SKM-1 (cell line): Measurements from ENCODE around the gene ASB13.

ENCODE experiments used
- DNase-seq: peaks from one replicate; lab custom pipeline; 2025; ENCODE audit not compliant: unreplicated experiment; lab: John Stamatoyannopoulos, UW

ASB13 gene

GRCh38 chr10:5648494-5649457 is 17.6 kb downstream of the ASB13 start:
- DNase-seq = no peak

DNA sequence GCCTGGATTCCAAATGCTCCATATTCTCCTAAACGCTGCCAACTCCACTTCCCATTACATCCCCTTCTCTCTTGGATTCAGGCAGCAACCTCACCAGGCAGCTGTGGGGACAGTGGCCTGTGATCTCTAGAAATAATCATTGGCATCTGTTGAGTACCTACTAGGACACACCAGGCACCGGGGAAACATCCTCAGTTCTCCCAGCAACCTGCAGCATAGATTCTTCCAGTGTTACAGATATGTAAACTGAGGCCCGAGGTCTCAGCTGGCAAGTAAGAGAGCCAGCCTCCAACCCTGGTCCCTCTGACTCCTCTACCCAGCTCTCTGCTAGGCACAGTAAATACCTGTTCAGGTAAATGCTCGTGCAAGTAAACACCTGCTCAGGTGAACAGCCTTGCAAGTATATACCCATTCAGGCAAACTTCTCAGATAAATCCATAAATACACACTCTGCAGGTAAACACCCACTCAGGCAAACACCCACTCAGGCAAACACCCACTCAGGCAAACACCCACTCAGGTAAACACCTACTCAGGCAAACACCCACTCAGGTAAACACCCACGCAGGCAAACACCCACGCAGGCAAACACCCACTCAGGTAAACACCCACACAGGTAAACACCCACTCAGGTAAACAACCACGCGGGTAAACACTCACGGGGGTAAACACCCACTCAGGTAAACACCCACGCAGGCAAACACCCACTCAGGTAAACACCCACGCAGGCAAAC is 18.7 kb downstream of the ASB13 start:
- no peak for DNase-seq

GRCh38 chr10:5645944-5646617 is 20.3 kb downstream of the ASB13 start:
- DNase-seq = no peak

DNA sequence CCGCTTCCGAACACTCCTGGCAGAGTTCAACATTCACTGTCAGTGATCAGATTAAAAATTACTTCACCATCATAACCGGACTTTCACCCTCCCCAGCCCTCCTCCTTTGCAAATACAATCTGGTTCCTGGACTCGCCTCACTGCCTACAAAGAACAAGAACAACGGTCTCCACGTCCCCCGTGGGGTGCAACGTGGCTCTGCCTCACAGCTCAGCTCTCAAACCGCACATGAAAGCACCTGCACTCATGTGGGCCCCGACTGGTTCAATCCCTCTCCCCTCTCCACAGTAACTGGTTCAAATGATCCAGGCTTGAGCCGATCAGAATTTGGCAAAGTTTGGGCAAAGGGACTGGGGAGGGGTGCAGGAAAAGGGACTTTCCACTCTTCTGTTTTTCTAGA is 21.0 kb downstream of the ASB13 start:
- DNase-seq = no peak

DNA sequence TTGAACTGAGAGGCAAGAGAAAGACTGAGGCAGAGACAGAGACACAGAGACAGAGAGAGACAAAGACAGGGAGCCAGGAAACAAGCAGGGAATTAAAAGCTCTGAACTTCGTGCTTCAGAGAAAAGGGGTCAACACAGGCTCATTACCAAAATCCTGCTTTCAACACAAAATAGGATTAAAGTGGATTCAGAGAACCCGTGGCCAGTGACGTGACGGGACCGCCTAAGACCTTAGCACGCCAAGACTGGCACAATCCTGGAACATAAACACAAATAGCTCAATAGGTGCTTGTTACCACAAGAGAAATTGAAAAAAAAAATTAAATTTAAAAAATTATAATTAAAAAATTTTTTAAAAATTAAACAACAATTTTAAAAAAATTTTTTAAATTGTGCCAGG is 21.5 kb downstream of the ASB13 start:
- no peak for DNase-seq

GRCh38 chr10:5643346-5644067 is 22.9 kb downstream of the ASB13 start:
- no peak for DNase-seq

DNA sequence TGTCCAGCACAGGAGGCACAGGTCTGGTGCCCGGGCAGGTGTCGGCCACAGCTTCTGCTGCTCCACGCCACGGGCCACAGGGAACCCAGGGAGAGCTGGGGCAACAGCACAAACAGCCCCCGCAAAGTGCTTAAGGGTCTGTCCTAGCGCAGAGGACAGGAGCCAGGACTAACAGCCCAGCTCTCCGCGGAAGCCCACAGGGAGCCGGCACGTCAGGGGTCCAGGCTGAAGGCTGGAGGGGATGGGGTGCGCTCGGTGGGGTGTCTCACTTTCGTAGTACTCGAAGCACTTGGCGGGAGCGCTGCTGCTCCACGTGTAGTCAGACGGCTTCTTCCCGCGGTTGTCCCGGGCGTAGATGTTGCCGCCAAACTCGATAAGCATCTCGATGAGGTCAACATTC is 24.9 kb downstream of the ASB13 start:
- DNase-seq = no peak

DNA sequence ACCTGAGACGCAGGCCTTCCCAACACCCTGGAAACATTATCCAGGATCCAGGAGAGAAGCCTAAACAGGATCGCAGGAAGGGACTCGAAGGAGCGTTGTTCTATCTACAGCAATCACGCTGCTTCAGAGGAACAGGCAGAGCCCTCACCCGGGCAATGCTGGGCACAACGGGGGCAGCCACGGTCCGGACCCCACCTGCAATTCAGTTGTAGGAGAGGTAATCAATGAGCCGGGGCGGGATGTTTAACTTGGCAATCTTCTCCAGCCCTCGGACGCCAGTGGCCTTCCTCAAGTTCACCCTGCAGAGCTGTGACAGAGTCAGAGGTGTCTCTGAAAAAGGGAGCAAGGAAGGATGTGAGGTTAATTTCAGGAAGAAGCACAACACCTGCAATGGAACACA is 25.9 kb downstream of the ASB13 start:
- no peak for DNase-seq

GRCh38 chr10:5640036-5640435 is 26.4 kb downstream of the ASB13 start:
- no peak for DNase-seq

- no peak for DNase-seq
Measured at GRCh38 chr10:5639066-5639465, 27.3 kb downstream of the ASB13 start.

GRCh38 chr10:5638494-5638893 is 27.9 kb downstream of the ASB13 start:
- no peak for DNase-seq

DNA sequence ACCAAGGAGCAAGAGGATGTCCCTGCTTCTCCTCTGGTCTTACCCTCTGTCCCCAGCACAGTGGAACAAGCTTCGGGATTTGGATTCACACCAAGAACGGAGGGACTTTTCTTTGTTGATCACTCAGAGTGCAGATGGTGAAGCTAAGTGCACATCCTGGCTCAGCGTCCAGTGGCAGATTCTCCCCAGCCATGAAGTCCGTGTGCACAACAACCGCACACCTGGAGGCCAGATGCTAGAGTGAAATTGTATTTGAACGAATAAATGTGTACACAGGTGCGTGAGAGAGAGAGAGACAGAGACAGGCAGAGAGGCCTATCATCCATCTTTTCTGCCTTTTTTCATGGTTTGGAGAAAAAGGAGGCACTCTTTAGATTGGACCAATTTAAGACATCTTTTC is 31.5 kb downstream of the ASB13 start:
- DNase-seq = no peak

DNA sequence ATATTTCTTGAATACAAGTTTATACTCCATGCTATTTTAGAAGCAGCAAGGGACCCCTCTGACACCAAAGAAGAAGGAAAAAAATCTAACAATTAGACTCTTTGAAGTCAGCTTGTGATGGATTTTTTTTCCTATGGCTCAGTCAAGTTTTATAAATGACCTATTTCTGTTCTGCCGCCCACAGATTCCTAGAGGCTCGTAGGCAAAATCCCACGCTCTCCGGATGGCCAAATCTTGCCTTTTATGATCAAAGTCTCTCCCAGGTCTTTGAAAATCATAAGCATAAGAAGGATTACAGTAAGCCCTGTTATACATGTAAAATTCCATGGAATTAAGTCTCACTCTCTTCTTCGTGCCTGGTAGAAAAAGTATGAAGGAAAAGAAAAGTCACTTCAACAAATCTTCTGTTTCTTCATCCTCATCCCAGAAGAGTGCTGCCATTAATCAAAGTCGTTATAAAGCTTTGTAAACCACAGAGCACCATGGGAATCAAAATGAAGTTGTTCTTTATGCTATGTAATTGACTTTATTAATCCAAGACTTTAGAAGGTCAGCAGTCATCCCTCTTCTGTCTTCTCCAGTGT is 33.1 kb downstream of the ASB13 start:
- no peak for DNase-seq

DNA sequence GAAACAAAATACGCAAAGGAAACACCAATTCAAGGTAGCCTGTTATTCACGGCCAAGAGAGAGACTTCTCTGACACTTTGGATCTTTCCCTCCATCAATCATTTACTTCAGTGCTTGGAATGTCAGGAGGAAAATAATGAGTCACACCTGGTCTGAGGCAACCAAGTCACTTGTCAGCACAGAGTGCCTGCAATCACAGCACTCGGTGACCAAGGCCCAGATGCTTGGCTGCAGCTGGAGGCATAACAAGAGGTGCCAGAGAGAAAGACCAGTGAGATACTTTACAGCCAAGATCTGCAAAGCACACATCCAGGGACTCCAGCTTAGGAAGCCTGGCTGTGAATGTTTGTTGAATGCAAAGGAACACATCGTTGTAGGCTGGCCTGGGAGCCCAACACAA is 33.9 kb downstream of the ASB13 start:
- DNase-seq = no peak

DNA sequence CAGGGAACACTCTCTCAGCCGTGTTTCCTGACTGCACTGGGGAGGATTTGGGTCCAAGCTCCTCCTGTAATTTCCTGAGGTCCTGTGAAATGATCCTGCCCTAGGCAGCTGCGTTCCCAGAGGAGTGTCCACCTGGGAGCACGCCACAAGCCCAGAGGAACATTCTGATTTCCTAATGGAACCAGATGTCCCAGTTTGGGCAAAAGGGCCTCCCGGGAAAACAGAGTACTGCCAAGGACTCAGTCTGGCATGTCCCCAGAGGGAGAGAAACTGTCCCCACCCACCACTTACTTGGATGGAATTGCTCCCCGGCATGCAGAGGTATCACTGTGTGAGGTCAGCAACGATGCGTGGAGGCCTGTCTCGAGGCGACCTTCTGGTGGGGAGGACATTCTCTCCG is 34.5 kb downstream of the ASB13 start:
- no peak for DNase-seq

GRCh38 chr10:5630112-5630436 is 36.3 kb downstream of the ASB13 start:
- DNase-seq = no peak

- no peak for DNase-seq
Measured at GRCh38 chr10:5629303-5630111, 36.9 kb downstream of the ASB13 start.

DNA sequence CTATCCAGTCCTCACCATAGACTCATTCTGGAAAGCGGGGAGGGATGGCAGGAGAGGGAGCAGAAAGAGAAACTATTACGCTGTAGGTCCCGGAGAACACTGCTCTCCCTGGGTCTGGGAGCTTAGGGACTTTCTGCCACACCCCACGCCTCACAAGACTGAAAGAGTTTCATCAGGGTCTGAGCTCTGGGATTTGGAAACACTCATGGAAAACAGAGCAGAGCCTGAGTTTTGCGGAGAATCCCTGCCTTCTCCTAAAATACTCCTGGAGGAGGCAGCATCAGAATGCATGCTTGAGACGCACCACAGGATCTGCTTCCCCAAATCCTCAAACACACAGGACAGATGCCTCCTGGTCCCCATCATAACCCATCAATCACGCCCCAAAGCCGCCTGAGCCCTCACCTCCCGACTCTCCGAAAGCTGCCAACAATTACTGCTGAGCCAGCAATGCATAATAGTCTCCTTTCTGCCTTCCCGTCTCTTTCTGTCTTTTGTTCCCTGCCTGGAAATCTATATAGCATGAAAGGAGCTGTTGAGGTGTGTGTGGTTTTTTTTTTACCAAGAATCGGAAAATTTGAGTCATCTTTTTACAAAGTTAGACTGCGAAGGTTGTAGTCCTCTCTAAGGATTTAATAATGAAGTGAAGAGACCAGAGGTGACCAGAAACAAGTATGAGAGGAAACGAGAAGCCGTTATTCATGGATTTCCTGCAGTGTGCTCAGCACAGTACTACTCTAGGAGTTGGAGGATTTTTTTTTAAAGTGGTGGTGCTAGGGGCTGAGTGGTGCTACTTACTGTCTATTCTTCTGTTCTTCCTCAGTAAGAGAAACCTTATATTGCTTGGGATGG is 37.7 kb downstream of the ASB13 start:
- no peak for DNase-seq

DNA sequence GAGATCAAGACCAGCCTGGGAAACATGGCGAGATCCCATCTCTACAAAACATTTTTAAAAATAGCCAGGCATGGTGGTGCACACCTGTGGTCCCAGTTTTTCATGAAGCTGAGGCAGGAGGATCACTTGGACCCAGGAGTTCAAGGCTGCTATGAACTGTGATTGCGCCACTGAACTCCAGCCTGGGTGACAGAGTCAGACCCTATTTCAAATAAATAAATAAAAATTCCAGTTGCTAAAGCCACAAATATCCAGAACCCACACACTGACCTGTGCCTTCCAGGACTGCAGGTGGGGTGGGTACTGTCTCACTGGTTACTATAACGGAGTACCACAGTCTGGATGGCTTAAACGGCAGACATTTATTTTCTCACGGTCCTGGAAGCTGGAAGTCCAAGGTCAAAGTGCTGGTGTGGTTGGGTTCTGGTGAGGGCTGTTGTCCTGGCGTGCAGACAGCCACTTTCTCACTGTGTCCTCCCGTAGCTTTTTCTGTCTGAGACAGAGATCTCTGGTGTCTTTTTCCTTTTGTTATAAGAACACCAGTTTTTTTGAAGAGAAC is 38.8 kb downstream of the ASB13 start:
- no peak for DNase-seq
